ENCODE measurements around the gene ZNF511. TPM values are rescaled to one million over a fixed set of nuclear protein-coding genes. Genes with fewer than 3 reads are reported as not detected.
"Not testable (repeated sequence)": the region's sequence is repeated elsewhere in the genome, so short reads cannot be mapped to it uniquely, and the experiment has no call there.

ZNF511 gene, protein sequence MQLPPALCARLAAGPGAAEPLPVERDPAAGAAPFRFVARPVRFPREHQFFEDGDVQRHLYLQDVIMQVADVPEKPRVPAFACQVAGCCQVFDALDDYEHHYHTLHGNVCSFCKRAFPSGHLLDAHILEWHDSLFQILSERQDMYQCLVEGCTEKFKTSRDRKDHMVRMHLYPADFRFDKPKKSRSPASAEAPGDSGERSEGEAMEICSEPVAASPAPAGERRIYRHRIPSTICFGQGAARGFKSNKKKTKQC
- total RNA-seq = 10 to 100 TPM; 43.4 to 55.6 TPM

DNA sequence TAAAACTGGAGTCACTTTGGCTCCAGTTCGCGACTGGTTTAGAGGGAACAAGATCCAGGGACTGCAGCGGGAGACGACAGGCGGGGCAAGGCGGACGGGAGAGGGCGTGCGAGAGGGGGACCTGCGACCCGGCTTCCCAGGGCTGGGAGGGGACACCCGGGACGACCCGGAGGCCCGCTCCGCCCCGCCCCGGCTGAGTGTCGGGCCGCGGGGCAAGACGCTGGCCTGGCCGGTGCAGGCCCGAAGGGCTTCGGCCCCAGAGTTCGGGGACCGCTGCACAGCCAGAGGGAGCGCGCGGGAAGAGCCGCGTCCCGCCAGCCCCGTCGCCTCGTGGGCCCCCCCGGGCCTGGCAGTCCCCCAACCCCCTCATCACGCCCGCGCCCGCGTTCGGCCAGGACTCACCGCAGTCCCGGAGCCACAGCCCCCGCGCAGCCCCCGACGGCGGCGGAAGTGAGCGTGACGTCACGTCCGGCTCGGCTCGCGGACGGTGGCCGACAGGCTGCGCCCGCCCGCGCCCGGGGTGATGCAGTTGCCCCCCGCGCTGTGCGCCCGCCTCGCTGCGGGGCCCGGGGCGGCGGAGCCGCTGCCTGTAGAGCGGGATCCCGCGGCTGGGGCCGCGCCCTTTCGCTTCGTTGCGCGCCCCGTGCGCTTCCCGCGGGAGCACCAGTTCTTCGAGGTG is at the start of gene ZNF511, which contains the start of gene TUBGCP2:
TSS of gene ZNF511 (plus strand) at position 494 of the 679 bp plus-strand sequence. CDS start at position 524, 30 bp downstream.
TSS of gene TUBGCP2 (minus strand) at position 452 of the 679 bp plus-strand sequence. CDS start 5,931 bp downstream, outside the sequence.
- Mint-ChIP-seq H3K27ac (peak within 1 kb of the TSS; percentile 97 to 100), H3K9me3 (no peaks in the 10 kb centered on the region)

DNA sequence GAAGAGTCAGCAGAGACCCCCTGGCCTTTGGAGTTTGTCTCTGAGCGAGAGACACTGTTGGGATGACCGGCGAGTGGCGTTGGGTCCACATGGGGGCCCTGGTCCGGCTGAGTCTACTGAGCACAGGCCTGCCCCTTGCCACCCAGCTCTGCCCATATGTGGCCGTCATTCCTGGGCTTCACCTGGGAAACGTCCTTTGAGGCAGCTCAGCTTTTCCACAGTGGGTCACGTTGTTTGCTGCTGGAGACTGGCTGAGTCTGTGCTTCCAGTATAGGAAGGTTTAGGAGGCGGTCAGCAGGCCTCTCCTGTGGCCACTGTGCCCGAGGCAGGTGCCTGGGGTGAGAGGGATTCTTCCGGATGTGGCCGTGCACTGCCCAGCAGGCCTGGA is 49.1 kb upstream of the ZNF511 start:
- ATAC-seq = peak; percentile 2 to 3
- H3K9me3 Mint-ChIP-seq = no peaks in the 10 kb centered on the region
- peak overlapping the region in 1 of 2 donors; percentile 63 for H3K27ac Mint-ChIP-seq
- no peak for DNase-seq (ENCODE audit: low spot score in 2 of 2)
- H3K36me3 Mint-ChIP-seq = no peaks in the 10 kb centered on the region

More for the DNA sequence above, at the start of gene ZNF511, which contains the start of gene TUBGCP2:
- H3K36me3 Mint-ChIP-seq = peaks cover 8 to 9% of the 10 kb centered on the region in 2 donors
- DNase-seq (ENCODE audit: low spot score in 2 of 2) (peak; percentile 89 to 94), ATAC-seq (peak; percentile 83 to 86)

DNA sequence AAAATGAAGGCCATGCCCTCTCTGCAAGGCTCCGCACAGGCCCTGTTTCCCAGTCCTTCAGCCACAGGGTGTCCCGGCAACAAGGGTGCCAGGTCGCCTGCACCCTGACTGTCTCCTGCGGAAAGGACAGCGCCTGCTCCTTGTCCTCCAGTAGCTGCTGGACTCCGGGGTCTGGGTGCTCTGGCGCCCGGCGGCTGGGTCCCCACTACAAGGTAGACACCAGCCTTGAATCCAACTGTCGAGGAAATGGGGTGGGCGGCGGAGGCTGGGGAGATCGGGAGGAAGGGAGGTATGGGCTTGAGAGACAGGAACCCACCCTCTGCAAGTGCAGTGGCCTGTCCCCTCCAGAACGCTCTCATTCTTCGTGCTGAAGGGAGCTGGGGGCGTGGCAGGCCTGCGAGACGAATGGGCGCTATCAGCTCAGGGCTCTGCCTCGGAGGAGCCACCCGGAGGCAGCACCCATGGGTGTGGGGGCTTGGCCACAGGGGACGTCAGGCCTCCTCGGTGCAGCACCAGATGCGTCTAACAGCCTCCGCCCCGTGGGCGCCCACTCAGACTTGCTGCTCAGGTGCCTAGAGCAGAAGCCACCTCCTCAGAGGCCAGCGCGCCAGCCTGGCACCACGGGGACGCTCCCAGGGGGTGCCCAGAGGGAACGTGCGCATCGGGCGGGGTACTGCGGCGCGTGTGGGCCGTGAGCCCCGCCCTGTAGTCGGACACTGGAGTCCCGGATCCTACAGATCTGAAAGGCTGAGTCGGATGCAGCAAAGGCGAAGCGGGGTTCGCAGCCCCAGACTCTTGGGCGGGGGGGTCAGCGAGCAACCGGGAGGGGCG is 47.6 kb upstream of the ZNF511 start:
- ATAC-seq (peak; percentile 53 to 67), DNase-seq (ENCODE audit: low spot score in 2 of 2) (peak; percentile 64 to 88)
- no peaks in the 10 kb centered on the region for H3K36me3 Mint-ChIP-seq
- no peaks in the 10 kb centered on the region for H3K9me3 Mint-ChIP-seq
- H3K27ac Mint-ChIP-seq = peak overlapping the region; percentile 29 to 63

DNA sequence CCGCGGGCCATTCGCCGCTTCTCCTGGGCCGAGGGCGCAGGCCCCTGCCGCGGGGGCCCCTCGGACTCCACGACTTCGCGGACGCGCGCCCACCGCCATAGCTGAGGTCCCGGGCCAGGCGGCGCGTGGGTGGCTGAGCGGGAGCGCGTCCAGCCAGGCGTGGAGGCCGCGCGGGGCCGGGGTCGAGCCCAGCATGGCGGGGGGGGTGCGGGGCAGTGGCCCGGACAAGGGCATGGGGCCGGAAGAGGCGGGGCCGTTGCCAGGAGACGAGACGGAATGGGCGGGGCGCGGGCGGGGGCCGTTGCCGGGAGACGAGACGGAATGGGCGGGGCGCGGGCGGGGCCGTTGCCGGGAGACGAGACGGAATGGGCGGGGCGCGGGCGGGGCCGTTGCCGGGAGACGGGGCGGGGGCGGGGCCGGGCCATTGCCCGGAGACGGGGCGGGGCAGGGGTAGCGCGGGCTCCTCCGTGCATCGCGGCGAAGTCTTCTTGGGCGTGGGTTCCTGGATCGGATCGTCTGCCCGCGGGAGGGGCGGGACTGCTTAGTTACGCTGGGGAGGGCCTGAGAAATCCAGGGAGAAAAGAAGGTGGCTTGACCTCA is 46.9 kb upstream of the ZNF511 start:
- Mint-ChIP-seq H3K36me3 (no peaks in the 10 kb centered on the region), H3K27ac (peak overlapping the region in 1 of 2 donors; percentile 63), H3K9me3 (no peaks in the 10 kb centered on the region)
- peak; percentile 75 to 78 for DNase-seq (ENCODE audit: low spot score in 2 of 2)
- ATAC-seq = peak; percentile 30 to 64

DNA sequence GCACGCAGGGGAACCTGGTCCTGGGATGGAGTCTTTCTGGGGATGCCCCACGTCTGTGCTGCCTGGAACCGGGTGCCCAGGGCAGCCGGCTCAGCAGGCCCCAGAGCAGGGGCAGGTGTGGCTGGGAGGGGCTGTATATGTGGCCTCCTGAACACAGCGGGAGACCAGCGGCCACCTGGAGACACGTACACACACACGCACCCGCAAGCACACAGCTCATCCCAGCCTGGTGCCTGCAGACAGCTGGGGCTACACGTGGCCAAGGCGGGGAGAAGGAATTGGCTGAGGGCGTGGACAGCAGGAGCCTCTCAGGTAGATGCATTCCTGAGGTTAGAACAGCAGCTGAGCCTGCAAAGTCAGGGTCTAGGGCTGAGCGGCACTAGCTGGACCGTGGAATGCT is 46.0 kb upstream of the ZNF511 start:
- DNase-seq (ENCODE audit: low spot score in 2 of 2) = no peak
- H3K27ac Mint-ChIP-seq = no peak overlapping the region
- no peaks in the 10 kb centered on the region for H3K36me3 Mint-ChIP-seq
- ATAC-seq = no peak
- no peaks in the 10 kb centered on the region for H3K9me3 Mint-ChIP-seq

DNA sequence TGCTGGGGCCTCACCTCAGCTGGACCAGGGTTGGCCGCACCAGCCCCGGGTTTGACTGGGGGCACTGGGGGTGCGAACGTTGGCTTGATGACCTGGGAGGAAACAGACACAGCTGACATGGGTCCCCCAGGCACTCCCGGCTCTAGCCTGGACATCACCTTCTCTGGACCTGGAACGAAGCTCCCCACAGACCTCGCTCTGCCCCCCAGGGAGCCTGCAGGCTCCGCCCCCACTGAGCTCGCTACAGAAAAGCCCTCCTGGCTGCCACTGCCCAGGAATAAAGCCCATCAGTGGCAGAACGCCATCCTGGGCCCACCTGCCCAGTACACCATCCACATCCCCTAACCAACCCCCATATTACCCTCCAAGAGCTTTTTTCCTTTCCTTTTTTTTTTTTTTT is 45.0 kb upstream of the ZNF511 start:
- Mint-ChIP-seq H3K36me3 (no peaks in the 10 kb centered on the region), H3K9me3 (no peaks in the 10 kb centered on the region), H3K27ac (peak overlapping the region; percentile 18 to 36)
- DNase-seq (ENCODE audit: low spot score in 2 of 2) (no peak), ATAC-seq (no peak)

DNA sequence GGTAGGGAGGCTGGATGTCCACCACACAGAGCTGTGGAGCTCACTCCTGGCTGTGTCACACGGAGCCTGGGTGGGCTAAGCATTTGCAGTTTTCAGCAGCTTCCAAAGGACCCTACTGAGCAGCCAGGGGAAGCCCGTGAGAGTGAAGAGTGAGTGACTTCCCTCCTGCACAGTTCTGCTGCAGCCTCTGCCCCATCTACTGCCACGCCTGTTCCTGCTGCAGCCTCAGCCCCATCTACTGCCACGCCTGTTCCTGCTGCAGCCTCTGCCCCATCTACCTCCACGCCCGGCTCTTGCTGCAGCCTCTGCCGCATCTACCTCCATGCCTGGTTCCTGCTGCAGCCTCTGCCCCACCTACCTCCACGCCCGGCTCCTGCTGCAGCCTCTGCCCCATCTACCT is 44.3 kb upstream of the ZNF511 start:
- peak overlapping the region in 1 of 2 donors; percentile 18 for H3K27ac Mint-ChIP-seq

DNA sequence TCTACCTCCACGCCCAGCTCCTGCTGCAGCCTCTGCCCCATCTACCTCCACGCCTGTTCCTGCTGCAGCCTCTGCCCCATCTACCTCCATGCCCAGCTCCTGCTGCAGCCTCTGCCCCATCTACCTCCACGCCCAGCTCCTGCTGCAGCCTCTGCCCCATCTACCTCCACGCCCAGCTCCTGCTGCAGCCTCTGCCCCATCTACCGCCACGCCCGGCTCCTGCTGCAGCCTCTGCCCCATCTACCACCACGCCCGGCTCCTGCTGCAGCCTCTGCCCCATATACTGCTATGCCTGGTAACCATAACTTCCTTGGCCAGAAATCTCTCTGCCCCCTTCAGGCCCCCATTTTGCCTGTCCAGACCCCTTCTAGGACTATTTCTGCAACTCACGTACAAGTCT is 43.7 kb upstream of the ZNF511 start:
- not testable (repeated sequence) for H3K27ac Mint-ChIP-seq; DNase-seq (ENCODE audit: low spot score in 2 of 2); ATAC-seq; H3K36me3 Mint-ChIP-seq; H3K9me3 Mint-ChIP-seq

More for the DNA sequence above, 44.3 kb upstream of the ZNF511 start:
- Mint-ChIP-seq H3K9me3 (no peaks in the 10 kb centered on the region), H3K36me3 (no peaks in the 10 kb centered on the region)
- ATAC-seq = no peak
- DNase-seq (ENCODE audit: low spot score in 2 of 2) = no peak

DNA sequence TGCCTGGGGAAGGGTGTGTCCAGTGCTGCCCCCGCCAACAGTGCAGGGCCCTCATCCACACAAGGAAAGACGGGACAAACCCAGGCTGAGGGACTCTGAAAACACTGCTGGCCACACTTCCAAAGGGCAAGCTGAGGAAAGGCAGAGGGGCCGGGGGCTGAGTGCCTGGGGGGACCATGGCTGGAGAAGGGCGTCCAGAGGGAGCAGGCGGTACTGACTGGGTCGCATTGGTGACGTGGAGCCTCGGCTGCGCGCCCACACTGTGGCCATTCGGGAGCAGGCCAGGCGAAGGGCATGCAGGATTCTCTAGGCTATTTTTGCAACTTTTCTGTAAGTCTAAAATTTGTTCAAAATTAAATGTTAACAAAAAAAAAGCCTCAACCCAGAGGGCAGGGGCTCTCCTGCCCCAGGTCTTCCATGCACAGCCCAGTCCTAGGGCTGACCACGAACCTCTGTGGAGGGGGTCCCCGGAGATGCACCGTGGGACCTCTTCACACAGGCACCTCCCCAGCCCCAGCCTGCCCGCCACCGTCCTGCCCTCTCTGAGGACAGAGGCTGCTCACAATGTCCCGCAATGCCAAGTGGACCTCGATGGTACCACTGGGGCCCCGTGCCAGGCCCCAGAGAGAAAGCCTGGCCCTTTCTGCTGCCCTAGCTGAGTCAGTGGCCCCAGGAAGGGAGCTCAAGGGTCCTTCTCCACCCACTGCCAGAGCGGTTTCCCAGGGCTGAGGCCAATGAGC is 42.5 kb upstream of the ZNF511 start:
- Mint-ChIP-seq H3K27ac (peak overlapping the region in 1 of 2 donors; percentile 27), H3K9me3 (no peaks in the 10 kb centered on the region), H3K36me3 (no peaks in the 10 kb centered on the region)
- DNase-seq (ENCODE audit: low spot score in 2 of 2) (no peak), ATAC-seq (no peak)

DNA sequence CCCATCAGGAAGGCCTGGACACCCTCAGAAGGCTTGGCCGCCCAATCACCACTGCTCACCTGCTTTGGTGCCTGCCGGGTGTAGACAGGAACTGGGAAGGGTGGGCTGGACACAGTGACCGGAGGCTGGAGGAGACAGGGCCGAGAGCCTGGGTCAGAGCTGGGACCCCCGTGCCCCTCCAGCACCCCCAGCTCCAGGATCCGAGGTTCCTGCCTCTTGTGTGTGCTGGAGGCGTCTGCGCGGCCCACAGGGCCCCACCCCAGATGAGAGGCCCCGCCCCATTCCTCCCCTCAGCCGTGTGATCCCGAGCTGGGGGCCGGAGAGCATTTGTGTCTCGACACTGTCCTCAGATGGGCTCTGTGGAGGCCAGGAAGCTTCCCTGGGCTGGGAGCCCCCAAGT is 41.4 kb upstream of the ZNF511 start:
- no peaks in the 10 kb centered on the region for H3K9me3 Mint-ChIP-seq
- H3K27ac Mint-ChIP-seq = no peak overlapping the region
- ATAC-seq = no peak
- DNase-seq (ENCODE audit: low spot score in 2 of 2) = no peak
- no peaks in the 10 kb centered on the region for H3K36me3 Mint-ChIP-seq

DNA sequence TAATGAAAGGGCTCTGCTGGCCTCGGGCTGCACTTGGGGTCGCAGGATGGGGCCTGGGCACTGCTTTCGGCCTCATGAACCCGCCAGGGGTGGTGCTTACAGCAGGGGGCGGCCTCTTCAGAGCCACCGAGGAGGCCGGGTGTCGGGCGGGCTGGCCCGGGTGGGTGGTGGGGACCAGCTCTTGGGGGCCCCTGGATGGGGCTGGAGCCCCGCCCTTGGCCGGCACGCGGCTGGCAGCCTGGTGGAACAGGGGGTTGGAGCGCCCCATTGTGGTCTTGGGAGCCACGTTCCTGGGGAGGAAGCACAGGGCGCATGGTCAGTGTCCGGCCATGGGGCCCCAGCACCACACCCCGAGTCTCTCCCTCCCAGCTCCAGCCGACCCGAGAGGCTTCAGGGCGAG is 40.9 kb upstream of the ZNF511 start:
- Mint-ChIP-seq H3K9me3 (no peaks in the 10 kb centered on the region), H3K36me3 (no peaks in the 10 kb centered on the region), H3K27ac (no peak overlapping the region)
- ATAC-seq (no peak), DNase-seq (ENCODE audit: low spot score in 2 of 2) (no peak)

DNA sequence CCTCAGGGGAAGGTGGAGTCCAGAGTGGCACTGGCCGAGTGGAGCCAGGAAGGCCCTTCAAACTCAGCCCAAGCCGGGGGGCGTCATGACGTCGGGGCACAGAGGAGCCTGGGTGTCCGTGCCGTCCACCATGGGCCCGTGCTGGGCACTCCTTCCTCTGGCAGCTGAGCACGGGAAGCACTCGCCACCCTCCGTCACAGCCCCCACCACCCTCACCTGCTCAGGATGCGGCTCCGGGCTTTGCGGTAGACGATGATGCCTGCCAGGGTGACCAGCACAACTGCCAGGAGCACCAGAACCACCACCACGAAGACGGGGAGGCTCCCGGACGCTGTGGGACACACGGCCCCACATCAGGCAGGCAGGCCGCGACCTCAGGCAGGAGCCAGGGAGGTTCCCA is 40.2 kb upstream of the ZNF511 start:
- H3K27ac Mint-ChIP-seq = no peak overlapping the region
- no peaks in the 10 kb centered on the region for H3K9me3 Mint-ChIP-seq
- no peaks in the 10 kb centered on the region for H3K36me3 Mint-ChIP-seq
- ATAC-seq (no peak), DNase-seq (ENCODE audit: low spot score in 2 of 2) (no peak)

DNA sequence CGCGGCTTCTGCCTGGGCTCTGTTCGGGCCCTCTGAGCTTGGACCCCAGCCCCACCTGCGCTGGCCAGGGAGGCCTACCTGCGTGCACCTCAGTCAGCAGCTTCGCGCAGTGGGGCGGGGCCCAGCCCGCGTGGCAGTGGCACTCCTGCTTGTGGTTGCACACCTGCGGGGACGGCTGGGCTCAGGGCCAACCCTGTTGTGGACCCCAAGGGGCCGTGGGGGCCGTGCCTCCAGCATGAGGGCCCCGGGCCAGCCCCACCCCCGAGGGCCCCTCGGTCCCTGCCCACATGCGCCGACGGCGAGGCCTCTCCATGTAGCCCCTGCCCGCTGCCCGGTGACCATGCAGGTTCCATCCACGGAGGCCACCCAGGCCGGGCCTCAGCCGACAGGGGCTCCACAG is 39.3 kb upstream of the ZNF511 start:
- no peaks in the 10 kb centered on the region for H3K36me3 Mint-ChIP-seq
- no peaks in the 10 kb centered on the region for H3K9me3 Mint-ChIP-seq
- ATAC-seq = no peak

DNA sequence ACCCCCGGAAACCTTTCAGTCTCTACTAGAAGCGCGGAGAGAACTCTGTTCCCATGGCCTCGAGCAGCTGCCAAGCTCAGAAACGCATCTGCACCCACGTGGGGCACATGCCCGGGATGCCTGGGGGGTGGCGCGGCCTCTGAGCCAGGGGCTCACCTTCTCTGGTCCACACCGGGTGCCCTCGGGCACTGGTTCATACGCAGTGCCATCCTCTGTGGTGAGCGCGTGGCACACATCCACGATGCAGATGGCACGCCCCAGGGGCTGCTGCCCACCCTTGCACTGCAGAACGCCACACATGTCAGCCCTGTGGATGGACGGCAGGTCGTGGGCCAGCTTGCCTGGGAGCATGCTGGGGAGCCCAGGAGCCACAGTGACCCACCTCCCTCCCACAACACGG is 38.5 kb upstream of the ZNF511 start:
- Mint-ChIP-seq H3K36me3 (no peaks in the 10 kb centered on the region), H3K9me3 (no peaks in the 10 kb centered on the region), H3K27ac (no peak overlapping the region)
- no peak for ATAC-seq
- no peak for DNase-seq (ENCODE audit: low spot score in 2 of 2)

More for the DNA sequence above, 39.3 kb upstream of the ZNF511 start:
- H3K27ac Mint-ChIP-seq = peak overlapping the region in 1 of 2 donors; percentile 44
- DNase-seq (ENCODE audit: low spot score in 2 of 2) = no peak

DNA sequence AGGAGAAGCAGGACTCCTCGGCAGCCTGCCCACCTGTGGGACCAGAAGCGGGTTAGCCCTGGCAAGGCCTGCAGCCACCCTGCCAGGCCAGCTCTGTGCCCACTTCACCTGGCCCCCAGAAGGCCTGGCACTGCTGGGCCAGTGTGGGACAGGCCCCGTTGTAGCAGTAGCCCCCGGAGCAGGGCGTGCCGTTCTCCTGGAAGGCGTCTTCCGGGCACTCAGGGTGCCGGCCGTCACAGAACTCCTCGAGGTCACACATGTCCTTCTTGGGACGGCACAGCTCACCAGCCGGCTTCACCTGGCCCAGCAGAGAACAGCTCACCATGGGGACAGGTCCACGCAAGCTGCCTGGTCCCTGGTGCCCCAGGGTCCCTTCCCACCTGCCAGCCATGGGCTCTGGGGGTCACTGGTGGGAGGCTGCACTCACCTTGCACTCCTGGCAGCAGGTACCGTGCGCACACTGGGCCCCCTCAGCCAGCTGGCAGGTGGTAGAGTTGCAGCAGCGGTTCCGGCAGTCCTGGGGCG is 37.9 kb upstream of the ZNF511 start:
- DNase-seq (ENCODE audit: low spot score in 2 of 2) (no peak), ATAC-seq (no peak)
- no peak overlapping the region for H3K27ac Mint-ChIP-seq
- H3K36me3 Mint-ChIP-seq = peaks cover 3 to 4% of the 10 kb centered on the region in 2 donors
- no peaks in the 10 kb centered on the region for H3K9me3 Mint-ChIP-seq
